ENCODE data around the gene PRRT3. TPM values are rescaled to one million over a fixed set of nuclear protein-coding genes. Genes with fewer than 3 reads are reported as not detected.

The PRRT3 gene
- total RNA-seq, result 5.4 and 7.1 TPM in 2 replicates

GRCh38 chr3:9951962-9952805 is at the start of gene PRRT3:
Gene PRRT3, minus strand, starts transcription at chr3:9952408. Its CDS starts 2,293 bp downstream, at chr3:9950115.

GRCh38 chr3:9933561-9934234 is 18.5 kb downstream of the PRRT3 start, which contains the start of gene CRELD1:
Gene CRELD1, plus strand, starts transcription at chr3:9933834. Its CDS starts 605 bp downstream, at chr3:9934439.

GRCh38 chr3:9916734-9917680 is 35.2 kb downstream of the PRRT3 start, which contains the start of gene IL17RC:
Gene IL17RC, plus strand, starts transcription at chr3:9917098. Its CDS starts 218 bp downstream, at chr3:9917316.

GRCh38 chr3:9902372-9903237 is 49.6 kb downstream of the PRRT3 start, which contains the start of gene IL17RE:
Gene IL17RE, plus strand, starts transcription at chr3:9902848. Its CDS starts 85 bp downstream, at chr3:9902933.

Other genes with a start within 250 kb of the PRRT3 start
- gene CPNE9, start 248.6 kb downstream of the PRRT3 start, total RNA-seq, result not detected in 2 replicates
- 15.3 and 16.5 TPM in 2 replicates for gene BRPF1, start 220.7 kb downstream of the PRRT3 start, total RNA-seq
- 20.9 and 27.3 TPM in 2 replicates for gene OGG1, start 202.5 kb downstream of the PRRT3 start, total RNA-seq
- gene CAMK1, start 182.5 kb downstream of the PRRT3 start, total RNA-seq, result 55.6 and 65.2 TPM in 2 replicates
- 94.1 and 101 TPM in 2 replicates for gene TADA3, start 159.9 kb downstream of the PRRT3 start, total RNA-seq
- 190 and 245 TPM in 2 replicates for gene ARPC4, start 159.3 kb downstream of the PRRT3 start, total RNA-seq
- gene TTLL3, start 142.1 kb downstream of the PRRT3 start, total RNA-seq, result 34.7 and 37.2 TPM in 2 replicates
- 32.4 and 39.3 TPM in 2 replicates for gene RPUSD3, start 108.4 kb downstream of the PRRT3 start, total RNA-seq
- 0.17 and 0.44 TPM in 2 replicates for gene CIDEC, start 72.2 kb downstream of the PRRT3 start, total RNA-seq
- 32.4 and 35.1 TPM in 2 replicates for gene JAGN1, start 61.8 kb downstream of the PRRT3 start, total RNA-seq
- 1.5 and 2.8 TPM in 2 replicates for gene IL17RE, start 49.6 kb downstream of the PRRT3 start, total RNA-seq
- gene IL17RC, start 35.3 kb downstream of the PRRT3 start, total RNA-seq, result 57.6 and 58.9 TPM in 2 replicates
- gene CRELD1, start 18.6 kb downstream of the PRRT3 start, total RNA-seq, result 16.0 and 47.8 TPM in 2 replicates
- 61.1 and 78.7 TPM in 2 replicates for gene EMC3, start 34.4 kb upstream of the PRRT3 start, total RNA-seq
- 2.8 and 25.7 TPM in 2 replicates for gene FANCD2, start 74.0 kb upstream of the PRRT3 start, total RNA-seq
- not detected in 2 replicates for gene FANCD2OS, start 155.8 kb upstream of the PRRT3 start, total RNA-seq
- gene BRK1, start 163.3 kb upstream of the PRRT3 start, total RNA-seq, result 118 and 138 TPM in 2 replicates
- 37.2 and 39.7 TPM in 2 replicates for gene VHL, start 189.4 kb upstream of the PRRT3 start, total RNA-seq
- gene IRAK2, start 212.5 kb upstream of the PRRT3 start, total RNA-seq, result 5.4 and 7.6 TPM in 2 replicates

Data from smooth muscle cell of trachea (primary cell).